GM12878 (cell line): ENCODE data around the gene PYGB. TPM values are rescaled to one million over a fixed set of nuclear protein-coding genes. Genes with fewer than 3 reads are reported as not detected.

Experiments used
- ATAC-seq: fragments of 200-7000 bp; cut with Tn5 transposase; 3 replicates; pipeline ENCODE4 v1.9.1; 2020; ENCODE audit warnings: mild to moderate bottlenecking, moderate library complexity
- BruUV-seq: library from RNA; stranded (reverse); fragments of 400-500 nt; replicated peaks from 2 replicates; lab custom pipeline; 2021; lab: Mats Ljungman, UMichigan
- CTCF ChIA-PET: fragments of 300-600 bp; sonication (Branson Sonifier 250); formaldehyde crosslinking; extraction: SDS; loops from one replicate; lab custom pipeline; 2021; ENCODE audit warnings: inconsistent platforms; lab: Yijun Ruan, JAX
- POLR2A ChIA-PET: fragments of 350-600 bp; formaldehyde crosslinking; extraction: SDS; loops from one replicate; lab custom pipeline; 2021; ENCODE audit warnings: inconsistent platforms; lab: Charles Lee
- RAD21 ChIA-PET: fragments of 300-600 bp; sonication (Branson Sonifier 250); formaldehyde crosslinking; loops from one replicate; lab custom pipeline; 2023; ENCODE audit warnings: antibody characterized with exemption; ENCODE audit not compliant: unreplicated experiment; lab: Charles Lee
- SMC1A ChIA-PET: fragments of 300-600 bp; sonication (Branson Sonifier 250); formaldehyde crosslinking; loops from one replicate; lab custom pipeline; 2023; ENCODE audit not compliant: unreplicated experiment, uncharacterized antibody; lab: Charles Lee
- DNase-seq: peaks from one replicate; pipeline ENCODE4 v3.0.0-alpha.2; 2011; ENCODE audit warnings: low read depth, low spot score
- FAIRE-seq: peaks from 3 replicates; lab custom pipeline; 2011; peaks lifted over from hg19 to GRCh38; lab: Jason Lieb, UNC
- H2AFZ ChIP-seq: 2 replicates; pipeline ENCODE4 v1.6.0; 2011; ENCODE audit warnings: low read depth, low read length, control low read depth; ENCODE audit not compliant: control insufficient read depth
- H3K27ac ChIP-seq: 2 replicates; pipeline ENCODE4 v1.5.1; 2011; ENCODE audit warnings: control low read depth; ENCODE audit not compliant: control insufficient read depth, insufficient read depth
- H3K27me3 ChIP-seq, 2 experiments: replicated peaks in 1 of 2; 2 replicates each; pipeline versions ENCODE4 v1.6.0 to v1.6.1; 2011; ENCODE audit warnings: low read length in 1 of 2; ENCODE audit not compliant: control insufficient read depth in 2 of 2, insufficient read depth in 2 of 2
- H3K36me3 ChIP-seq, 2 experiments: 2 replicates each; pipeline ENCODE4 v1.5.1; 2011; ENCODE audit warnings: low read length in 1 of 2; ENCODE audit not compliant: control insufficient read depth in 2 of 2, insufficient read depth in 2 of 2
- H3K4me1 ChIP-seq: 2 replicates; pipeline ENCODE4 v1.6.1; 2011; ENCODE audit warnings: mild to moderate bottlenecking, low read length, moderate library complexity, mixed read lengths; ENCODE audit not compliant: control insufficient read depth, insufficient read depth
- H3K4me2 ChIP-seq: 2 replicates; pipeline ENCODE4 v1.6.0; 2011; ENCODE audit warnings: control low read depth; ENCODE audit not compliant: control insufficient read depth, insufficient read depth
- H3K4me3 ChIP-seq: fragments of 200-600 bp; sonication (generic); 2 replicates; pipeline ENCODE4 v1.5.1; 2016
- H3K79me2 ChIP-seq: 2 replicates; pipeline ENCODE4 v1.6.0; 2011; ENCODE audit warnings: low read length; ENCODE audit not compliant: control insufficient read depth, insufficient read depth
- H3K9ac ChIP-seq: 2 replicates; pipeline ENCODE4 v1.8.0; 2011; ENCODE audit warnings: low read length, control low read depth, mixed read lengths; ENCODE audit not compliant: control insufficient read depth, insufficient read depth
- H3K9me3 ChIP-seq: replicated peaks from 3 replicates; pipeline ENCODE4 v1.5.1; 2011; ENCODE audit warnings: mild to moderate bottlenecking, low read length; ENCODE audit not compliant: control insufficient read depth, insufficient read depth
- H4K20me1 ChIP-seq: 2 replicates; pipeline ENCODE4 v1.6.0; 2011; ENCODE audit not compliant: control insufficient read depth, insufficient read depth
- CHD1 ChIP-seq: IDR thresholded peaks from 2 replicates; pipeline ENCODE4 v1.6.1; 2012; ENCODE audit warnings: low read depth, low read length, improper control_type of control experiment
- IKZF2 ChIP-seq, 2 experiments: fragments of 450-650 bp; IDR thresholded peaks; 2 replicates each; pipeline ENCODE4 v1.6.1; 2017; ENCODE audit warnings: mild to moderate bottlenecking in 2 of 2, moderate library complexity in 2 of 2
- JUNB ChIP-seq: IDR thresholded peaks from 2 replicates; pipeline ENCODE4 v1.6.1; 2016; ENCODE audit warnings: antibody characterized with exemption, mild to moderate bottlenecking
- NR2C2 ChIP-seq: IDR thresholded peaks from 2 replicates; pipeline ENCODE4 v1.6.1; 2011; ENCODE audit warnings: borderline replicate concordance, low read depth; ENCODE audit not compliant: control insufficient read depth, insufficient read length
- NRF1 ChIP-seq: conservative IDR thresholded peaks from 2 replicates; pipeline ENCODE4 v1.6.1; 2011; ENCODE audit warnings: mild to moderate bottlenecking, low read depth, low read length, improper control_type of control experiment
- WGBS: methylation state at CpG from one replicate; pipeline ENCODE4 v1.1.6; 2016; ENCODE audit warnings: low lambda C conversion rate; ENCODE audit not compliant: insufficient replicate concordance, insufficient coverage; ENCODE audit errors: missing lambda C conversion rate; 5-methylcytosine and 5-hydroxymethylcytosine counted together
- in situ Hi-C: fragments of 300-500 bp; cut with MboI; formaldehyde crosslinking; loops from 9 replicates; pipeline ENCODE4 v1.14.3; 2018; ENCODE audit warnings: mixed read lengths
- intact Hi-C: fragments of 100-400 bp; cut with micrococcal nuclease; formaldehyde crosslinking; loops from one replicate; pipeline ENCODE4 v1.14.2; 2022; ENCODE audit not compliant: unreplicated experiment
- polyA plus RNA-seq, 11 experiments: library from polyadenylated mRNA; depleted of rRNA in 4 of 11; unstranded in 6 of 11; stranded (reverse) in 5 of 11; fragments of >200 nt; fragmentation: Nextera tagmentation in 4 of 11; fragmentation: Illumina TruSeq in 1 of 11; extraction: Ambion mirVana in 4 of 11; extraction: Trizol in 1 of 11; gene quantifications; 1 replicate in 1 of 11; 2 replicates in 10 of 11; pipeline versions ENCODE4 v1.2.1 to v1.2.3, GENCODE V29; 2011 to 2016; ENCODE audit warnings: inconsistent platforms in 2 of 11, missing spikeins in 2 of 11, low read depth in 1 of 11
- total RNA-seq, 4 experiments: library from RNA; depleted of rRNA in 3 of 4; stranded (reverse); fragments of >200 nt in 3 of 4; fragmentation: Illumina TruSeq in 1 of 4; extraction: Trizol in 1 of 4; gene quantifications; 2 replicates each; pipeline versions ENCODE4 v1.2.1 to v1.2.3, GENCODE V29; 2013 to 2021
- TF ChIP-seq, protein P1 (sequence below): IDR thresholded peaks from 2 replicates; pipeline ENCODE4 v1.6.1; 2011; ENCODE audit warnings: borderline replicate concordance, low read depth, mild to moderate bottlenecking, moderate library complexity, low read length; ENCODE audit not compliant: insufficient read depth, poor library complexity, severe bottlenecking

The PYGB gene
- total and polyA plus RNA-seq, 10 of the 15 experiments (the other 5 are each of a cell fraction or from before 2014, with no cell fraction given): 0.34 to 33.5 (median 21.8) TPM

DNA sequence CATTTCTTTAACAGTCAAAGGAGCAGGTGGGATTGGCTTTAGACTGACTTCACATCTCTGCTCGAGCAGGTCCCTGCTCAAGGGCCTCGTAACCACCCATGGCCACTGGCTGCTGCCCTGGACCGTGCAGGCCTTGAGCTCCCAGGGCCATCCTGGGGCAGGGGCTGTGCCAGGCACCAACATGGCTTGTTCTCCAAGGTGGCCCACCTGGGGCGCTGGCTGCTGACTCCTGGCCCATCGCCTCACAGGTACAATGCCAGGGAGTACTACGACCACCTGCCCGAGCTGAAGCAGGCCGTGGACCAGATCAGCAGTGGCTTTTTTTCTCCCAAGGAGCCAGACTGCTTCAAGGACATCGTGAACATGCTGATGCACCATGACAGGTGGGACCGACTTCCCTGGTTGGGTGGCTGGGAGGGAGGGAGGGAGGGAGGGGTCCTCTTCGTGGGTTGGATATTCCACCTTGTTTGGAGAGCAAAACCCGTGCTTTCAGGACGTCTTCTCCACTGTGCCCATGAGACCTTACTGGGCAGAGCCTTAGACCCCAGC is 46.1 kb downstream of the PYGB start:
- Histone ChIP-seq H3K27ac (no peak overlapping the region), H3K27me3 (no peaks in the 10 kb centered on the region)

More for the DNA sequence above, 46.1 kb downstream of the PYGB start:
- no TSS peak for BruUV-seq
- RAD21 ChIA-PET: interaction anchor here (1.1 to 4.9 kb wide), 4 partner anchors 24 to 113 kb away, joined by 3 to 59 read pairs (median 4); partner anchors contain the start of gene GINS1
- no peak for TF ChIP-seq NRF1
- TF ChIP-seq JUNB: no peak
- no peak for TF ChIP-seq IKZF2 (IDR thresholded peaks at IDR 0.05)
- TF ChIP-seq CHD1: no peak
- no peak for TF ChIP-seq NR2C2
- TF ChIP-seq, protein P1, sequence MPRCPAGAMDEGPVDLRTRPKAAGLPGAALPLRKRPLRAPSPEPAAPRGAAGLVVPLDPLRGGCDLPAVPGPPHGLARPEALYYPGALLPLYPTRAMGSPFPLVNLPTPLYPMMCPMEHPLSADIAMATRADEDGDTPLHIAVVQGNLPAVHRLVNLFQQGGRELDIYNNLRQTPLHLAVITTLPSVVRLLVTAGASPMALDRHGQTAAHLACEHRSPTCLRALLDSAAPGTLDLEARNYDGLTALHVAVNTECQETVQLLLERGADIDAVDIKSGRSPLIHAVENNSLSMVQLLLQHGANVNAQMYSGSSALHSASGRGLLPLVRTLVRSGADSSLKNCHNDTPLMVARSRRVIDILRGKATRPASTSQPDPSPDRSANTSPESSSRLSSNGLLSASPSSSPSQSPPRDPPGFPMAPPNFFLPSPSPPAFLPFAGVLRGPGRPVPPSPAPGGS: peak; percentile 25
- Histone ChIP-seq H2AFZ (no peak overlapping the region), H3K4me2 (no peak overlapping the region), H4K20me1 (no peaks in the 10 kb centered on the region; the same call in 1 of the 2 replicates), H3K36me3 (peaks cover 6 to 19% of the 10 kb centered on the region in 2 experiments; a peak in 3 of 4 replicates), H3K9me3 (no peaks in the 10 kb centered on the region), H3K4me3 (no peak overlapping the region), H3K9ac (no peak overlapping the region), H3K79me2 (no peaks in the 10 kb centered on the region), H3K4me1 (peaks cover 40% of the 10 kb centered on the region)
- POLR2A ChIA-PET: no interaction called here
- CTCF ChIA-PET: interaction anchor here (0.6 to 5.1 kb wide), 5 partner anchors 10 to 113 kb away, joined by 3 to 95 read pairs (median 3); partner anchors contain the start of gene GINS1
- DNase-seq (no peak), FAIRE-seq (no peak), ATAC-seq (no peak)
- intact Hi-C loops (loop anchor here (1.0 kb wide), 1 partner anchor 105 kb away; no protein-coding TSS in a partner anchor), in situ Hi-C loops (loop anchor here (10.0 kb wide), 1 partner anchor 449 kb away; no protein-coding TSS in a partner anchor)
- SMC1A ChIA-PET: interaction anchor here (0.8 to 3.5 kb wide), 3 partner anchors 103 to 105 kb away, joined by 3 to 53 read pairs (median 5); no protein-coding TSS in a partner anchor
- 97% methylated on average over 11 of the region's 13 CpGs for WGBS
